H1 (cell line): Measurements from ENCODE around the gene SLC22A23.

Source experiments
- EZH2 ChIP-seq: fragments of 200-600 bp; sonication (generic); IDR thresholded peaks from 2 replicates; pipeline ENCODE4 v1.7.1; 2012; ENCODE audit warnings: low read depth, mild to moderate bottlenecking, moderate library complexity, low read length, inconsistent platforms; ENCODE audit not compliant: severe bottlenecking
- POLR2A ChIP-seq, 2 experiments: IDR thresholded peaks; 1 replicate in 1 of 2; 2 replicates in 1 of 2; pipeline ENCODE4 v1.6.1; 2011; ENCODE audit warnings: low read depth in 2 of 2, low read length in 2 of 2, mild to moderate bottlenecking in 2 of 2; ENCODE audit errors: control extremely low read depth in 1 of 2
- TF ChIP-seq, protein P1 (sequence below), 3 experiments: IDR thresholded peaks; 1 replicate in 2 of 3; 2 replicates in 1 of 3; pipeline versions ENCODE4 v1.5.1 to v1.6.1; 2011; ENCODE audit warnings: low read length in 3 of 3, mild to moderate bottlenecking in 3 of 3, inconsistent platforms in 2 of 3, low read depth in 1 of 3, moderate library complexity in 1 of 3; ENCODE audit not compliant: insufficient read depth in 1 of 3; ENCODE audit errors: control extremely low read depth in 1 of 3

GRCh38 chr6:3308106-3308505 lies 148.7 kb downstream of the SLC22A23 start:
- TF ChIP-seq, protein P1, sequence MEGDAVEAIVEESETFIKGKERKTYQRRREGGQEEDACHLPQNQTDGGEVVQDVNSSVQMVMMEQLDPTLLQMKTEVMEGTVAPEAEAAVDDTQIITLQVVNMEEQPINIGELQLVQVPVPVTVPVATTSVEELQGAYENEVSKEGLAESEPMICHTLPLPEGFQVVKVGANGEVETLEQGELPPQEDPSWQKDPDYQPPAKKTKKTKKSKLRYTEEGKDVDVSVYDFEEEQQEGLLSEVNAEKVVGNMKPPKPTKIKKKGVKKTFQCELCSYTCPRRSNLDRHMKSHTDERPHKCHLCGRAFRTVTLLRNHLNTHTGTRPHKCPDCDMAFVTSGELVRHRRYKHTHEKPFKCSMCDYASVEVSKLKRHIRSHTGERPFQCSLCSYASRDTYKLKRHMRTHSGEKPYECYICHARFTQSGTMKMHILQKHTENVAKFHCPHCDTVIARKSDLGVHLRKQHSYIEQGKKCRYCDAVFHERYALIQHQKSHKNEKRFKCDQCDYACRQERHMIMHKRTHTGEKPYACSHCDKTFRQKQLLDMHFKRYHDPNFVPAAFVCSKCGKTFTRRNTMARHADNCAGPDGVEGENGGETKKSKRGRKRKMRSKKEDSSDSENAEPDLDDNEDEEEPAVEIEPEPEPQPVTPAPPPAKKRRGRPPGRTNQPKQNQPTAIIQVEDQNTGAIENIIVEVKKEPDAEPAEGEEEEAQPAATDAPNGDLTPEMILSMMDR (IDR thresholded peaks at IDR 0.05; ENCODE audit: control extremely low read depth in 1 of 3, insufficient read depth in 1 of 3, low read depth in 1 of 3, low read length in 3 of 3), result no peak
- TF ChIP-seq POLR2A (IDR thresholded peaks at IDR 0.05; ENCODE audit: control extremely low read depth in 1 of 2, low read depth in 2 of 2, low read length in 2 of 2) (no peak), EZH2 (no peak)
